NCI-H510A (cell line): Measurements from ENCODE around the gene MAP1LC3B2.

ENCODE experiments used
- DNase-seq: peaks from one replicate; lab custom pipeline; 2025; lab: John Stamatoyannopoulos, UW

The MAP1LC3B2 gene

GRCh38 chr12:116595672-116596071 is 36.5 kb downstream of the MAP1LC3B2 start:
- DNase-seq: no peak

GRCh38 chr12:116597886-116598285 is 38.7 kb downstream of the MAP1LC3B2 start:
- no peak for DNase-seq

- DNase-seq: no peak
These were observed 39.4 kb downstream of the MAP1LC3B2 start for GRCh38 chr12:116598311-116599284.

- DNase-seq: peak; percentile 29
These were observed 40.3 kb downstream of the MAP1LC3B2 start for GRCh38 chr12:116599285-116600136.

GRCh38 chr12:116600959-116601918 is 42.1 kb downstream of the MAP1LC3B2 start:
- no peak for DNase-seq

GRCh38 chr12:116601933-116602810 is 43.0 kb downstream of the MAP1LC3B2 start:
- no peak for DNase-seq

- no peak for DNase-seq
These were observed 44.5 kb downstream of the MAP1LC3B2 start for GRCh38 chr12:116603546-116604177.

GRCh38 chr12:116604178-116604895 is 45.2 kb downstream of the MAP1LC3B2 start:
- DNase-seq: no peak

GRCh38 chr12:116604951-116605641 is 45.9 kb downstream of the MAP1LC3B2 start:
- DNase-seq: no peak

- DNase-seq: peak; percentile 59
These were observed 47.2 kb downstream of the MAP1LC3B2 start for GRCh38 chr12:116606397-116606796.

- DNase-seq: no peak
These were observed 47.9 kb downstream of the MAP1LC3B2 start for GRCh38 chr12:116607039-116607438.

GRCh38 chr12:116609319-116610114 is 50.3 kb downstream of the MAP1LC3B2 start:
- no peak for DNase-seq

GRCh38 chr12:116610971-116611541 is 51.9 kb downstream of the MAP1LC3B2 start:
- DNase-seq: no peak

GRCh38 chr12:116612436-116612835 is 53.3 kb downstream of the MAP1LC3B2 start:
- no peak for DNase-seq

GRCh38 chr12:116613256-116613655 is 54.1 kb downstream of the MAP1LC3B2 start:
- no peak for DNase-seq

- DNase-seq: no peak
These were observed 55.2 kb downstream of the MAP1LC3B2 start for GRCh38 chr12:116614194-116614915.
